H9 (cell line): ENCODE results near the gene ZNF556. TPM values are rescaled to one million over a fixed set of nuclear protein-coding genes. Genes with fewer than 3 reads are reported as not detected.

Experiments
- DNase-seq: peaks from one replicate; pipeline ENCODE4 v3.0.0-alpha.2; 2017
- H2AFZ ChIP-seq: one replicate; pipeline ENCODE4 v1.6.1; 2013; ENCODE audit warnings: mild to moderate bottlenecking, low read length, control low read depth, moderate library complexity
- H2AK5ac ChIP-seq: 2 replicates; pipeline ENCODE4 v1.6.1; 2013; ENCODE audit warnings: low read length, control low read depth, mixed read lengths; ENCODE audit not compliant: insufficient read length
- H2BK120ac ChIP-seq: one replicate; pipeline ENCODE4 v1.6.1; 2013; ENCODE audit warnings: low read depth, mild to moderate bottlenecking, low read length, control low read depth, inconsistent platforms; ENCODE audit not compliant: poor library complexity, severe bottlenecking
- H2BK12ac ChIP-seq: 2 replicates; pipeline ENCODE4 v1.6.1; 2013; ENCODE audit warnings: low read length, control low read depth, mixed read lengths, low read depth; ENCODE audit not compliant: insufficient read length
- H2BK15ac ChIP-seq: 2 replicates; pipeline ENCODE4 v1.6.1; 2013; ENCODE audit warnings: low read depth, low read length, control low read depth
- H2BK20ac ChIP-seq: one replicate; pipeline ENCODE4 v1.6.1; 2013; ENCODE audit warnings: low read depth, mild to moderate bottlenecking, low read length, control low read depth, inconsistent platforms; ENCODE audit not compliant: poor library complexity, severe bottlenecking
- H2BK5ac ChIP-seq: 2 replicates; pipeline ENCODE4 v1.6.1; 2013; ENCODE audit warnings: low read length, control low read depth, mixed read lengths; ENCODE audit not compliant: insufficient read length
- H3K14ac ChIP-seq: 2 replicates; pipeline ENCODE4 v1.6.1; 2013; ENCODE audit warnings: low read length, control low read depth; ENCODE audit not compliant: insufficient read depth
- H3K18ac ChIP-seq: 2 replicates; pipeline ENCODE4 v1.6.1; 2013; ENCODE audit warnings: low read depth, mild to moderate bottlenecking, mixed read lengths, low read length, control low read depth; ENCODE audit not compliant: insufficient read length
- H3K23ac ChIP-seq: 2 replicates; pipeline ENCODE4 v1.6.1; 2013; ENCODE audit warnings: low read length, control low read depth, mixed read lengths, low read depth; ENCODE audit not compliant: insufficient read length
- H3K23me2 ChIP-seq: 2 replicates; pipeline ENCODE4 v1.6.1; 2013; ENCODE audit warnings: low read depth, mild to moderate bottlenecking, mixed read lengths, low read length, control low read depth; ENCODE audit not compliant: insufficient read length, poor library complexity, severe bottlenecking
- H3K27ac ChIP-seq: 2 replicates; pipeline ENCODE4 v1.5.1; 2013; ENCODE audit warnings: low read length, control low read depth, mixed read lengths, low read depth; ENCODE audit not compliant: insufficient read length
- H3K27me3 ChIP-seq: 2 replicates; pipeline ENCODE4 v1.6.1; 2013; ENCODE audit warnings: low read length, control low read depth, inconsistent platforms; ENCODE audit not compliant: insufficient read depth
- H3K4ac ChIP-seq: 2 replicates; pipeline ENCODE4 v1.6.1; 2013; ENCODE audit warnings: low read depth, mild to moderate bottlenecking, control low read depth, inconsistent platforms, low read length, moderate library complexity
- H3K4me1 ChIP-seq: 2 replicates; pipeline ENCODE4 v1.6.1; 2013; ENCODE audit warnings: low read length, control low read depth, inconsistent platforms; ENCODE audit not compliant: insufficient read depth
- H3K4me2 ChIP-seq: 2 replicates; pipeline ENCODE4 v1.6.1; 2013; ENCODE audit warnings: low read length, control low read depth, mixed read lengths; ENCODE audit not compliant: insufficient read length, insufficient read depth
- H3K56ac ChIP-seq: 2 replicates; pipeline ENCODE4 v1.6.1; 2013; ENCODE audit warnings: low read depth, mild to moderate bottlenecking, mixed read lengths, low read length, control low read depth; ENCODE audit not compliant: insufficient read length
- H3K79me1 ChIP-seq: 2 replicates; pipeline ENCODE4 v1.6.1; 2013; ENCODE audit warnings: low read depth, mild to moderate bottlenecking, moderate library complexity, low read length, control low read depth, inconsistent platforms; ENCODE audit not compliant: insufficient read depth, poor library complexity, severe bottlenecking
- H3K79me2 ChIP-seq: 2 replicates; pipeline ENCODE4 v1.6.1; 2013; ENCODE audit warnings: low read length, control low read depth, inconsistent platforms; ENCODE audit not compliant: insufficient read depth
- H3K9ac ChIP-seq: 2 replicates; pipeline ENCODE4 v1.6.1; 2013; ENCODE audit warnings: low read length, control low read depth, mixed read lengths; ENCODE audit not compliant: insufficient read length; ENCODE audit errors: extremely low read depth
- H3K9me3 ChIP-seq: one replicate; pipeline ENCODE4 v1.6.1; 2013; ENCODE audit warnings: low read depth, low read length, inconsistent platforms; ENCODE audit not compliant: control insufficient read depth
- H3T11ph ChIP-seq: one replicate; pipeline ENCODE4 v1.6.1; 2013; ENCODE audit warnings: mild to moderate bottlenecking, low read length, control low read depth, inconsistent platforms
- H4K20me1 ChIP-seq: one replicate; pipeline ENCODE4 v1.6.1; 2013; ENCODE audit not compliant: control insufficient read depth, insufficient read length, insufficient read depth
- H4K5ac ChIP-seq: 2 replicates; pipeline ENCODE4 v1.6.1; 2013; ENCODE audit warnings: low read depth, mild to moderate bottlenecking, mixed read lengths, low read length, control low read depth; ENCODE audit not compliant: insufficient read length
- H4K8ac ChIP-seq: replicated peaks from 2 replicates; pipeline ENCODE4 v1.6.1; 2013; ENCODE audit warnings: low read length, control low read depth, mixed read lengths, low read depth; ENCODE audit not compliant: insufficient read length
- H4K91ac ChIP-seq: 2 replicates; pipeline ENCODE4 v1.6.1; 2013; ENCODE audit warnings: low read depth, mild to moderate bottlenecking, moderate library complexity, mixed read lengths, low read length, control low read depth; ENCODE audit not compliant: insufficient read length
- H3K27ac Mint-ChIP-seq, 3 experiments: 2 replicates in 2 of 3; 3 replicates in 1 of 3; pipeline ENCODE4 v1.8.0; 2020 to 2021; ENCODE audit warnings: mixed read lengths in 3 of 3, mild to moderate bottlenecking in 1 of 3, moderate library complexity in 1 of 3
- H3K27me3 Mint-ChIP-seq: 2 replicates; pipeline ENCODE4 v1.8.0; 2021; ENCODE audit warnings: low read depth, mild to moderate bottlenecking, moderate library complexity, mixed read lengths
- H3K36me3 Mint-ChIP-seq, 3 experiments: 2 replicates in 2 of 3; 3 replicates in 1 of 3; pipeline ENCODE4 v1.8.0; 2020 to 2021; ENCODE audit warnings: low read depth in 3 of 3, mixed read lengths in 3 of 3; ENCODE audit not compliant: insufficient read depth in 1 of 3
- H3K4me1 Mint-ChIP-seq, 2 experiments: 2 replicates each; pipeline ENCODE4 v1.8.0; 2020; ENCODE audit warnings: mixed read lengths in 2 of 2
- H3K4me3 Mint-ChIP-seq, 2 experiments: 2 replicates in 1 of 2; 3 replicates in 1 of 2; pipeline ENCODE4 v1.8.0; 2020 to 2021; ENCODE audit warnings: mild to moderate bottlenecking in 2 of 2, mixed read lengths in 2 of 2, moderate library complexity in 1 of 2
- H3K9me3 Mint-ChIP-seq, 2 experiments: 2 replicates in 1 of 2; 3 replicates in 1 of 2; pipeline ENCODE4 v1.8.0; 2020; ENCODE audit warnings: mild to moderate bottlenecking in 2 of 2, mixed read lengths in 2 of 2, moderate library complexity in 1 of 2
- WGBS: extraction: QIAGEN DNeasy Blood & Tissue Kit; methylation state at CpG from one replicate; pipeline ENCODE4 v1.1.7; 2013; ENCODE audit warnings: missing lambda C conversion rate, low lambda C conversion rate, mixed read lengths; ENCODE audit not compliant: insufficient read length; ENCODE audit errors: extremely low coverage; 5-methylcytosine and 5-hydroxymethylcytosine counted together
- long read RNA-seq: library from polyadenylated mRNA; unstranded; transcript quantifications from one replicate; pipeline ENCODE4 v2.0.0, GENCODE V29; 2020
- total RNA-seq: library from RNA; stranded (reverse); gene quantifications from 2 replicates; pipeline ENCODE4 v1.2.1, GENCODE V29; 2021
- TF ChIP-seq, protein P1 (sequence below): fragments of 200-600 bp; sonication (generic); conservative IDR thresholded peaks from 3 replicates; pipeline ENCODE4 v1.8.0; 2021; ENCODE audit warnings: antibody characterized with exemption, mild to moderate bottlenecking

The ZNF556 gene
- not detected in 2 replicates for total RNA-seq
- long read RNA-seq: 0 reads

DNA sequence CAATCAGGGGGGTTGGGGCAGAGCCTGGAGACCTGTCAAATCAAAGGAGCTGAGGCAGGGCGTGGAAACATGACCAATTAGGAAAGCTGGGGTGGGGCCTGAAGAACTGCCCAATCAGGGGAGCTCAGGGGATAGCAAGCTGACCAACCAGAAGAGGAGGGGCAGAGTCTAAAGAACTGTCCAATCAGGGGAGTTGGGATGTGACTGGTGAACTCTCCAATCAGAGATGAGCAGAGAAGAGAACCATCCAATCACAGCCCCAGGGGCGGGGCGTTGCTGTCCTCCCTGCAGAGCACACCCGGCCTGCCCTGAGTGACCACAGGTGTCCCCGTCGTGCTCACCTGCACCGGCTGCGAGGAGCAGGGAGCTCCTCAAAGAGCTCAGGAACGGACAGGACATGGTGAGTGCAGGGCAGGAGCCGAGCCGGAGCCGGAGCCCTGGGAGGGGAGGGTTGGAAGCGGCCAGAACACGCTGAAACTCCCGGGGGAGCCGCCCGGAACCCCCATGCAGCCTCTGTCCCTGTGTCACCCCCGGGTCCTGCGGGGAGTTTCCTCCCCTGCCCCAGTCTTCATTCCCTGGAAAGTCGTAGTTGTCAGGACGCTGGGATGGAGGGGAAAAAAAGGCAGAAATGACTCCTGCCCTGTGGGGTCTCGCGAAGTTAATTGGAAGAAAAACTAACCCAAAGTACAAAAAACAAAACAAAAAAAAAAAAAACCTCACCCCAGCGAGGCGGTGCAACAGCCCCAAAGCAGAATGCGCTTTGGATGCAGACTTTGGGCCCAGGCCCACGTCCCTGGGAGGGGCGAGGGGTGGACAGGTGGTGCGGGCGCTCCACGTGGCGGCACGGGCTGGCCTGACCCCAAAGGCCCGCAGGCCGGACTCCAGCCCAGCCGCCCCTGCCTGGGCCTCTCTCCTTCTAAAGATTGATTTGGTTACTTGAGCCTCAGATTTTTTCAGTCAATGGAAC lies at the start of gene ZNF556:
Gene ZNF556 (plus strand): TSS at position 311 of the 967 bp plus-strand sequence. CDS start 87 bp downstream, at position 398.
- Histone ChIP-seq H4K8ac (no peak within 1 kb of the TSS), H3K27ac (no peak within 1 kb of the TSS), H2AFZ (no peak within 1 kb of the TSS), H3K14ac (no peak within 1 kb of the TSS), H3K23me2 (no peaks in the 10 kb centered on the region), H2BK20ac (no peak within 1 kb of the TSS), H2BK120ac (no peak within 1 kb of the TSS), H4K20me1 (no peaks in the 10 kb centered on the region), H3K79me1 (no peaks in the 10 kb centered on the region), H3K27me3 (no peaks in the 10 kb centered on the region), H4K91ac (no peak within 1 kb of the TSS), H3K4me2 (no peak within 1 kb of the TSS), H2BK15ac (no peak within 1 kb of the TSS), H3K9ac (no peak within 1 kb of the TSS), H3K18ac (no peak within 1 kb of the TSS), H3K23ac (no peak within 1 kb of the TSS), H3K4me1 (no peaks in the 10 kb centered on the region), H4K5ac (no peak within 1 kb of the TSS), H3K9me3 (peaks cover 15% of the 10 kb centered on the region), H3K79me2 (no peaks in the 10 kb centered on the region), H3T11ph (no peak within 1 kb of the TSS), H3K4ac (no peak within 1 kb of the TSS), H2BK12ac (no peak within 1 kb of the TSS), H2AK5ac (no peak within 1 kb of the TSS), H3K56ac (no peak within 1 kb of the TSS), H2BK5ac (no peak within 1 kb of the TSS)
- DNase-seq: no peak
- H3K36me3 Mint-ChIP-seq: peaks cover 13 to 21% (median 17%) of the 10 kb centered on the region in 3 experiments
- TF ChIP-seq, protein P1, sequence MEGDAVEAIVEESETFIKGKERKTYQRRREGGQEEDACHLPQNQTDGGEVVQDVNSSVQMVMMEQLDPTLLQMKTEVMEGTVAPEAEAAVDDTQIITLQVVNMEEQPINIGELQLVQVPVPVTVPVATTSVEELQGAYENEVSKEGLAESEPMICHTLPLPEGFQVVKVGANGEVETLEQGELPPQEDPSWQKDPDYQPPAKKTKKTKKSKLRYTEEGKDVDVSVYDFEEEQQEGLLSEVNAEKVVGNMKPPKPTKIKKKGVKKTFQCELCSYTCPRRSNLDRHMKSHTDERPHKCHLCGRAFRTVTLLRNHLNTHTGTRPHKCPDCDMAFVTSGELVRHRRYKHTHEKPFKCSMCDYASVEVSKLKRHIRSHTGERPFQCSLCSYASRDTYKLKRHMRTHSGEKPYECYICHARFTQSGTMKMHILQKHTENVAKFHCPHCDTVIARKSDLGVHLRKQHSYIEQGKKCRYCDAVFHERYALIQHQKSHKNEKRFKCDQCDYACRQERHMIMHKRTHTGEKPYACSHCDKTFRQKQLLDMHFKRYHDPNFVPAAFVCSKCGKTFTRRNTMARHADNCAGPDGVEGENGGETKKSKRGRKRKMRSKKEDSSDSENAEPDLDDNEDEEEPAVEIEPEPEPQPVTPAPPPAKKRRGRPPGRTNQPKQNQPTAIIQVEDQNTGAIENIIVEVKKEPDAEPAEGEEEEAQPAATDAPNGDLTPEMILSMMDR: no peak
- H3K27ac Mint-ChIP-seq: peak within 1 kb of the TSS in 1 of 3 experiments; percentile 22; a peak in 1 of 7 replicates
- no peak within 1 kb of the TSS for H3K4me3 Mint-ChIP-seq
- H3K27me3 Mint-ChIP-seq: peaks cover 19% of the 10 kb centered on the region
- peaks cover 76 to 81% of the 10 kb centered on the region in 2 experiments for H3K9me3 Mint-ChIP-seq
- no CpG with 5 or more reads among the region's 36 CpGs for WGBS
- no peaks in the 10 kb centered on the region for H3K4me1 Mint-ChIP-seq
